Measurements from ENCODE around the gene QRFP.

DNA sequence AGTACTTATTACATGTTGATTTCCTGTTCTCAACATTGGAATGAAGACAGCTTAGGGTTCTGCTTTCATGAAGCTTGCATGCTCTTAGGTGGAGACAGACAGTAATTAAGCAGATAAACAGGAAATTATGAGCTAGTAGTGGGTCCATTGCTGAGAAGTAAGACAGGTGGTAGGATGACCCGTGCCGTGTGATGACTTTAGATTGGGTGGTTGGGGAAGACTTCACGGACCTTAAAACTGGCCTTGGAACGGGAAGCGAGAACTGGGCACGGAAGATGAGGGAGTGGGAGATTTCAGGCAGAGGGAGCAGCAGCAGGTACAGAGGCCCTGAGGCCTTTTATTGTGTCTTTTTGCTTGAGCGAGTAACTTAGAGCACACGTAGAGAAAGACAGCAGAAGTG is 34.4 kb downstream of the QRFP start:
- TF ChIP-seq, protein P1, sequence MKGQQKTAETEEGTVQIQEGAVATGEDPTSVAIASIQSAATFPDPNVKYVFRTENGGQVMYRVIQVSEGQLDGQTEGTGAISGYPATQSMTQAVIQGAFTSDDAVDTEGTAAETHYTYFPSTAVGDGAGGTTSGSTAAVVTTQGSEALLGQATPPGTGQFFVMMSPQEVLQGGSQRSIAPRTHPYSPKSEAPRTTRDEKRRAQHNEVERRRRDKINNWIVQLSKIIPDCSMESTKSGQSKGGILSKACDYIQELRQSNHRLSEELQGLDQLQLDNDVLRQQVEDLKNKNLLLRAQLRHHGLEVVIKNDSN (IDR thresholded peaks at IDR 0.05; ENCODE audit: borderline replicate concordance, low read depth): no peak
- TF ChIP-seq RXRA (IDR thresholded peaks at IDR 0.05; ENCODE audit: borderline replicate concordance, low read depth): no peak
- TF ChIP-seq, protein P2, sequence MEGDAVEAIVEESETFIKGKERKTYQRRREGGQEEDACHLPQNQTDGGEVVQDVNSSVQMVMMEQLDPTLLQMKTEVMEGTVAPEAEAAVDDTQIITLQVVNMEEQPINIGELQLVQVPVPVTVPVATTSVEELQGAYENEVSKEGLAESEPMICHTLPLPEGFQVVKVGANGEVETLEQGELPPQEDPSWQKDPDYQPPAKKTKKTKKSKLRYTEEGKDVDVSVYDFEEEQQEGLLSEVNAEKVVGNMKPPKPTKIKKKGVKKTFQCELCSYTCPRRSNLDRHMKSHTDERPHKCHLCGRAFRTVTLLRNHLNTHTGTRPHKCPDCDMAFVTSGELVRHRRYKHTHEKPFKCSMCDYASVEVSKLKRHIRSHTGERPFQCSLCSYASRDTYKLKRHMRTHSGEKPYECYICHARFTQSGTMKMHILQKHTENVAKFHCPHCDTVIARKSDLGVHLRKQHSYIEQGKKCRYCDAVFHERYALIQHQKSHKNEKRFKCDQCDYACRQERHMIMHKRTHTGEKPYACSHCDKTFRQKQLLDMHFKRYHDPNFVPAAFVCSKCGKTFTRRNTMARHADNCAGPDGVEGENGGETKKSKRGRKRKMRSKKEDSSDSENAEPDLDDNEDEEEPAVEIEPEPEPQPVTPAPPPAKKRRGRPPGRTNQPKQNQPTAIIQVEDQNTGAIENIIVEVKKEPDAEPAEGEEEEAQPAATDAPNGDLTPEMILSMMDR (IDR thresholded peaks at IDR 0.05): no peak
- no peak for TF ChIP-seq GABPA (IDR thresholded peaks at IDR 0.05; ENCODE audit: low read depth)
- TF ChIP-seq EP300 (IDR thresholded peaks at IDR 0.05; ENCODE audit: borderline replicate concordance in 1 of 2, low read depth in 1 of 2, low read length in 1 of 2): no peak
- TF ChIP-seq TAF1 (IDR thresholded peaks at IDR 0.05; ENCODE audit: borderline replicate concordance, low read depth, low read length): no peak
- TF ChIP-seq, protein P3, sequence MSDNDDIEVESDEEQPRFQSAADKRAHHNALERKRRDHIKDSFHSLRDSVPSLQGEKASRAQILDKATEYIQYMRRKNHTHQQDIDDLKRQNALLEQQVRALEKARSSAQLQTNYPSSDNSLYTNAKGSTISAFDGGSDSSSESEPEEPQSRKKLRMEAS (IDR thresholded peaks at IDR 0.05; ENCODE audit: low read depth): no peak
- TF ChIP-seq TCF12 (IDR thresholded peaks at IDR 0.05): no peak
- no peak for TF ChIP-seq SMC3 (IDR thresholded peaks at IDR 0.05; ENCODE audit: low read depth, low read length)
- no peak for TF ChIP-seq FOXM1 (IDR thresholded peaks at IDR 0.05; ENCODE audit: low read depth)
- no peak for TF ChIP-seq RAD21 (IDR thresholded peaks at IDR 0.05; ENCODE audit: low read length)

Measured in SK-N-SH (cell line).